Fibroblast of lung (primary cell): Measurements from ENCODE around the gene MTCH1.

ENCODE experiments used
- EZH2 ChIP-seq: IDR thresholded peaks from 2 replicates; pipeline ENCODE4 v1.5.1; 2012; ENCODE audit warnings: low read length, control low read depth, mild to moderate bottlenecking; ENCODE audit errors: missing control alignments
- TF ChIP-seq, protein P1 (sequence below), 2 donors: IDR thresholded peaks in 1 of 2; conservative IDR thresholded peaks in 1 of 2; 1 replicate in 1 of 2; 2 replicates in 1 of 2; pipeline ENCODE4 v1.5.1; 2011 to 2012; ENCODE audit warnings: low read length in 2 of 2, control low read depth in 1 of 2, inconsistent platforms in 1 of 2, low read depth in 1 of 2, mild to moderate bottlenecking in 1 of 2

DNA sequence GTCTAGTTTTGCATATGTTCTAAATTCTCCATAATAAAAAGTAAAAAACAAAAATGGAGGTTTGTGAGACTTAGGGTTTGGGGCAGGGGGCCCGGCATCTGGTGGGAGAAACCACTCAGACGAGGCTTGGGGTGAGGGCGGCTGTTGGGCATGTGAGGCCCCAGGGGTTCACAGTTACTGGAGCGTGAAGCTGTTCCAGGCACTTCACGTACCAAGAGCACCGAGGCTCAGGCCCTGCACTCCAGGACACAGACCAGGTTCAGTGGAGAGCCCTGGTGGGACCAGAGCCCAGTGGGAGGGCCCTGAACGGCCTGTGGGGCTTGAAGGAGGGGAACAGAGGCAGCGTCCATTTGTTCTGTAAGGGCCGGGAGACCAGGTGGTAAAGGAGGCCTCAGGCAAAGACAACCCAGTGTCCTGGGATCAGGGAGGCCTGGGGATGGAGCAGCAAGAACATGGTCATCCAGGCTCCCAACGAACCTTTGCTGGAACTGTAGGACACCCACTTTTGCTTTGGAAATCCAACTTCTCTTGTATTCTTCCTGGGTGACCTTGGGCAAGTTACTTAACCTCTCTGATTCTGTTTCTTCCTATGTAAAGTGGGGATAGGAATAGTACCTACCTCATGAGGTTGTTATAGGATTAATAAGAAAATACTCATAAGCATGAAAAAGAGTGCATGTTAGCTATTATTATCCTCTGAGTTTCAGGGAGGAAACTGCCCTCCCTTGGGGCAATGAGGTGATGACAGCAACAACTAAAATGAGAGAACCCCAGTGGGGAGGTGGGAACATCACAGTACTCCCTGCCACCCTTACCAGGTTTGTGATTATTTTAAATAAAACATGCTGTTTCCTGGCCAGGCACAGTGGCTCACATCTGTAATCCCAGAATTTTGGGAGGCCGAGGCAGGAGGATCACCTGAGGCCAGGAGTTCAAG is 18.3 kb upstream of the MTCH1 start:
- no peak for TF ChIP-seq EZH2
- TF ChIP-seq, protein P1, sequence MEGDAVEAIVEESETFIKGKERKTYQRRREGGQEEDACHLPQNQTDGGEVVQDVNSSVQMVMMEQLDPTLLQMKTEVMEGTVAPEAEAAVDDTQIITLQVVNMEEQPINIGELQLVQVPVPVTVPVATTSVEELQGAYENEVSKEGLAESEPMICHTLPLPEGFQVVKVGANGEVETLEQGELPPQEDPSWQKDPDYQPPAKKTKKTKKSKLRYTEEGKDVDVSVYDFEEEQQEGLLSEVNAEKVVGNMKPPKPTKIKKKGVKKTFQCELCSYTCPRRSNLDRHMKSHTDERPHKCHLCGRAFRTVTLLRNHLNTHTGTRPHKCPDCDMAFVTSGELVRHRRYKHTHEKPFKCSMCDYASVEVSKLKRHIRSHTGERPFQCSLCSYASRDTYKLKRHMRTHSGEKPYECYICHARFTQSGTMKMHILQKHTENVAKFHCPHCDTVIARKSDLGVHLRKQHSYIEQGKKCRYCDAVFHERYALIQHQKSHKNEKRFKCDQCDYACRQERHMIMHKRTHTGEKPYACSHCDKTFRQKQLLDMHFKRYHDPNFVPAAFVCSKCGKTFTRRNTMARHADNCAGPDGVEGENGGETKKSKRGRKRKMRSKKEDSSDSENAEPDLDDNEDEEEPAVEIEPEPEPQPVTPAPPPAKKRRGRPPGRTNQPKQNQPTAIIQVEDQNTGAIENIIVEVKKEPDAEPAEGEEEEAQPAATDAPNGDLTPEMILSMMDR (conservative IDR thresholded peaks at IDR 0.05 in 1 of 2, IDR thresholded peaks at IDR 0.05 in 1 of 2; ENCODE audit: low read depth in 1 of 2, low read length in 2 of 2), result no peak
